ENCODE results near the gene CD96.

Gene CD96

DNA sequence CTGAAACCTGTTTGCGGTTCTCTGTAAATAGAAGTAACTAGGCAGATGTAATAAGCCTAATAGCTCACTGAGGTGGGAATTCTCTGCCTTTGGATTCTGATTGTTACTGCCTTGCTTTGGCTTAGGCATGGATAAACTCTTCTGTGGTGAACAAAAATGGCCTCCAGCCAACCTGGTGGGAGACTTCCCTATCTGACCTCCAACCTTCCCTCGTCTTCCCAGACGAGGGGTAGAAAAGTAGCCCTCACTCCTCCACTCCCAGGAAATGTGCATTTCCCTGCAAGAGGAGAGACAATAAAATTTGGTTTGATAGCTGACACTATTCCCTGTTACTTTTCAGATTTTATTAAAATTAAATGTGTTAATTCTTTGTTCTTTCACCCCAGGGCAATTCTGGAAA lies 606 bp upstream of the CD96 start:
- Histone ChIP-seq H3K27me3 (ENCODE audit: insufficient read depth, poor library complexity, severe bottlenecking) (no peaks in the 10 kb centered on the region), H3K4me3 (replicated peaks; ENCODE audit: insufficient read depth, low read length) (no peak overlapping the region), H3K27ac (replicated peaks) (no peak overlapping the region)
- DNase-seq (ENCODE audit: low read depth in 1 of 2, low spot score in 1 of 2), result no peak
- TF ChIP-seq POLR2AphosphoS5 (IDR thresholded peaks at IDR 0.05; ENCODE audit: low read depth), result no peak
- no peak for TF ChIP-seq REST (IDR thresholded peaks at IDR 0.05; ENCODE audit: insufficient replicate concordance, low read depth)
- TF ChIP-seq SPI1 (IDR thresholded peaks at IDR 0.05; ENCODE audit: borderline replicate concordance, low read depth), result no peak
- no peak for TF ChIP-seq GABPA (IDR thresholded peaks at IDR 0.05; ENCODE audit: low read depth)
- TF ChIP-seq, protein P1, sequence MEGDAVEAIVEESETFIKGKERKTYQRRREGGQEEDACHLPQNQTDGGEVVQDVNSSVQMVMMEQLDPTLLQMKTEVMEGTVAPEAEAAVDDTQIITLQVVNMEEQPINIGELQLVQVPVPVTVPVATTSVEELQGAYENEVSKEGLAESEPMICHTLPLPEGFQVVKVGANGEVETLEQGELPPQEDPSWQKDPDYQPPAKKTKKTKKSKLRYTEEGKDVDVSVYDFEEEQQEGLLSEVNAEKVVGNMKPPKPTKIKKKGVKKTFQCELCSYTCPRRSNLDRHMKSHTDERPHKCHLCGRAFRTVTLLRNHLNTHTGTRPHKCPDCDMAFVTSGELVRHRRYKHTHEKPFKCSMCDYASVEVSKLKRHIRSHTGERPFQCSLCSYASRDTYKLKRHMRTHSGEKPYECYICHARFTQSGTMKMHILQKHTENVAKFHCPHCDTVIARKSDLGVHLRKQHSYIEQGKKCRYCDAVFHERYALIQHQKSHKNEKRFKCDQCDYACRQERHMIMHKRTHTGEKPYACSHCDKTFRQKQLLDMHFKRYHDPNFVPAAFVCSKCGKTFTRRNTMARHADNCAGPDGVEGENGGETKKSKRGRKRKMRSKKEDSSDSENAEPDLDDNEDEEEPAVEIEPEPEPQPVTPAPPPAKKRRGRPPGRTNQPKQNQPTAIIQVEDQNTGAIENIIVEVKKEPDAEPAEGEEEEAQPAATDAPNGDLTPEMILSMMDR (IDR thresholded peaks at IDR 0.05; ENCODE audit: insufficient read depth, low read length), result no peak

DNA sequence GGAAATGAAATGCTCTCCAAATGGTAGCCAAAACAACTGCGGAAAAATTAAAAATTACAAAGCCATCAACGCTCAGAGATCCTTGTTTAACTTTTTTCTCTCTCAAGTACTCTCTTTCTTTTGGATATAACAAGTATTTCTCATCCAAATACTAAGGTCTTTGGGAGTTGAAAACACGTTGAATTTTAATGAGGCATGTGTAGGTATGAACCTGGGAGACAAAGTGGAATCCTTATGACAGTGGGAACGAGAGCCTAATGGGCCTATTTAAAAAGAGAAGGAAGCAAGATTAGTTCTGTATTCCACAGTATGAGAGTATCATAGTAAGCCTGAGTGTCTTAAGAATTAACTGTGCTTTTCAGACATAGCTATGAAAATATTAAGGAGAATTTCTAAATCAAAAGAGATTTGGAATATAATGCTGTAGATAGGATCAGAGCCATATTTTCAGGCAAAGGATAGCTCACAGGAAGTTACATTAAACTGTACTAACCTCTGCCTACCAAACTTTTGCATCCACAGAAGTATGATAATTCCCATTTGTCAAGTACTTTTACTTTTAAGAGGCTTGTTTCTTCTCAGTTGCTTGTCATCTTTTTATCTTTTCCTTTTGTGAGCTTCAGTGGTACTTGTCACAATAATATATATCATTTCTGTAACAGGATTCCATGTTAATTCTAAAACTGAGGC lies 759 bp downstream of the CD96 start:
- TF ChIP-seq POLR2AphosphoS5 (IDR thresholded peaks at IDR 0.05; ENCODE audit: low read depth) (no peak), SPI1 (IDR thresholded peaks at IDR 0.05; ENCODE audit: borderline replicate concordance, low read depth) (no peak), REST (IDR thresholded peaks at IDR 0.05; ENCODE audit: insufficient replicate concordance, low read depth) (no peak), GABPA (IDR thresholded peaks at IDR 0.05; ENCODE audit: low read depth) (no peak)
- TF ChIP-seq, protein P1 (IDR thresholded peaks at IDR 0.05; ENCODE audit: insufficient read depth, low read length), result no peak
- no peaks in the 10 kb centered on the region for H3K27me3 ChIP-seq (ENCODE audit: insufficient read depth, poor library complexity, severe bottlenecking)
- H3K4me3 ChIP-seq (replicated peaks; ENCODE audit: insufficient read depth, low read length), result no peak overlapping the region
- DNase-seq (ENCODE audit: low read depth in 1 of 2, low spot score in 1 of 2), result no peak
- H3K27ac ChIP-seq (replicated peaks), result no peak overlapping the region

- TF ChIP-seq GABPA (IDR thresholded peaks at IDR 0.05; ENCODE audit: low read depth), result no peak
- no peak for TF ChIP-seq REST (IDR thresholded peaks at IDR 0.05; ENCODE audit: insufficient replicate concordance, low read depth)
- no peak for TF ChIP-seq POLR2AphosphoS5 (IDR thresholded peaks at IDR 0.05; ENCODE audit: low read depth)
- H3K27me3 ChIP-seq (ENCODE audit: insufficient read depth, poor library complexity, severe bottlenecking), result no peaks in the 10 kb centered on the region
- H3K27ac ChIP-seq (replicated peaks), result no peak overlapping the region
- H3K4me3 ChIP-seq (replicated peaks; ENCODE audit: insufficient read depth, low read length), result no peak overlapping the region
- no peak for DNase-seq (ENCODE audit: low read depth in 1 of 2, low spot score in 1 of 2)
Observed at GRCh38 chr3:111545349-111545748, 3.4 kb downstream of the CD96 start.

Measured in HL-60 (cell line).